Measurements from ENCODE around the gene GCSH.

GCSH gene

DNA sequence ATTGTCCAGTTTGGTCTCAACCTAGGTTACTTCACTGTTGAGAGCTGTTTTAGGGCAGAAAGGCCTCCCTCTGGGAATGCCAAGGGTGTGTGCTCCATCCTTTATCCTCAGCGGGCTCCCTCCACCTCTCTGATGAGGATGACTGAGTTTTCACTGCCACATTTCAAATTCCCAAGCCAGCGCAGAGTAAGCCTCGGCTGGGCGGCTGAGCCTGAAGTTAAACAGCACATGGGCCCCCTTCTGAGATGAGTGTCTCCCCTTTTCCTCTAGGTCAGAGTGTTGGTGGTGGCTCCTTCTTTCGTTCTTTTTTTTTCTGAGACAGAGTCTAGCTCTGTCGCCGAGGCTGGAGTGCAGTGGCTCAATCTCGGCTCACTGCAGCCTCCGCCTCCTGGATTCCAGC, 5.5 kb upstream of the GCSH start:
- Histone ChIP-seq H2AFZ (ENCODE audit: low read depth, low read length, severe bottlenecking) (no peak overlapping the region), H3K9me2 (replicated peaks; ENCODE audit: insufficient read depth, low read length) (no peaks in the 10 kb centered on the region), H3F3A (ENCODE audit: insufficient read depth) (no peaks in the 10 kb centered on the region), H3K4me3 (ENCODE audit: insufficient read depth, low read length, poor library complexity, severe bottlenecking) (no peak overlapping the region), H3K36me3 (ENCODE audit: low read length) (no peaks in the 10 kb centered on the region), H3K27ac (ENCODE audit: low read depth, low read length) (no peak overlapping the region), H3K9me3 (ENCODE audit: insufficient read depth, low read length) (no peaks in the 10 kb centered on the region), H4K20me1 (ENCODE audit: low read depth, low read length) (no peaks in the 10 kb centered on the region), H3K9ac (ENCODE audit: low read length) (no peak overlapping the region), H3K4me2 (ENCODE audit: low read depth, low read length, poor library complexity, severe bottlenecking) (no peak overlapping the region), H3K79me2 (ENCODE audit: insufficient read depth, low read length) (no peaks in the 10 kb centered on the region), H3K27me3 (ENCODE audit: low read length) (no peaks in the 10 kb centered on the region)
- TF ChIP-seq, protein P1, sequence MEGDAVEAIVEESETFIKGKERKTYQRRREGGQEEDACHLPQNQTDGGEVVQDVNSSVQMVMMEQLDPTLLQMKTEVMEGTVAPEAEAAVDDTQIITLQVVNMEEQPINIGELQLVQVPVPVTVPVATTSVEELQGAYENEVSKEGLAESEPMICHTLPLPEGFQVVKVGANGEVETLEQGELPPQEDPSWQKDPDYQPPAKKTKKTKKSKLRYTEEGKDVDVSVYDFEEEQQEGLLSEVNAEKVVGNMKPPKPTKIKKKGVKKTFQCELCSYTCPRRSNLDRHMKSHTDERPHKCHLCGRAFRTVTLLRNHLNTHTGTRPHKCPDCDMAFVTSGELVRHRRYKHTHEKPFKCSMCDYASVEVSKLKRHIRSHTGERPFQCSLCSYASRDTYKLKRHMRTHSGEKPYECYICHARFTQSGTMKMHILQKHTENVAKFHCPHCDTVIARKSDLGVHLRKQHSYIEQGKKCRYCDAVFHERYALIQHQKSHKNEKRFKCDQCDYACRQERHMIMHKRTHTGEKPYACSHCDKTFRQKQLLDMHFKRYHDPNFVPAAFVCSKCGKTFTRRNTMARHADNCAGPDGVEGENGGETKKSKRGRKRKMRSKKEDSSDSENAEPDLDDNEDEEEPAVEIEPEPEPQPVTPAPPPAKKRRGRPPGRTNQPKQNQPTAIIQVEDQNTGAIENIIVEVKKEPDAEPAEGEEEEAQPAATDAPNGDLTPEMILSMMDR (IDR thresholded peaks at IDR 0.05; ENCODE audit: insufficient read depth, low read length, poor library complexity, severe bottlenecking) = no peak
- no peak for TF ChIP-seq EZH2phosphoT487 (conservative IDR thresholded peaks at IDR 0.05; ENCODE audit: low read length)

DNA sequence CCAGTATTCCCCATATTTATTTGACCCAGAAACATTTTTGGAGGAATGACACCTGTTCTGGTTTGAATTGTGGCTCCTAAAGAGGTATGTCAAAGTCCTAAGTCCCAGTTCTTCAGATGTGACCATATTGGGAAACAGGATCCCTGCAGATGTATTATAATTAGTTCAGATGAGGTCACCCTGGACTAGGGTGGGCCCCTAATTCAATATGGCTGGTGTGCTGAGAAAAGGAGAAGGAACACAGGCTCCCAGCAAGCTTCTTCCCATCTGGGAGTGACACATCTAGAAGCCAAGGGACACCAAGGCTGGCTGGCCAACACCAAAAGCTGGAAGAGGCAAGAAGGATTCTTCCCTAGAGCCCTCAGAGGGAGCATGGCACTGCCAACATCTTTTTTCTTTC, 3.8 kb upstream of the GCSH start:
- no peaks in the 10 kb centered on the region for H3K36me3 ChIP-seq (ENCODE audit: low read length)
- TF ChIP-seq EZH2phosphoT487 (conservative IDR thresholded peaks at IDR 0.05; ENCODE audit: low read length) = no peak
- TF ChIP-seq, protein P1 (IDR thresholded peaks at IDR 0.05; ENCODE audit: insufficient read depth, low read length, poor library complexity, severe bottlenecking) = no peak

DNA sequence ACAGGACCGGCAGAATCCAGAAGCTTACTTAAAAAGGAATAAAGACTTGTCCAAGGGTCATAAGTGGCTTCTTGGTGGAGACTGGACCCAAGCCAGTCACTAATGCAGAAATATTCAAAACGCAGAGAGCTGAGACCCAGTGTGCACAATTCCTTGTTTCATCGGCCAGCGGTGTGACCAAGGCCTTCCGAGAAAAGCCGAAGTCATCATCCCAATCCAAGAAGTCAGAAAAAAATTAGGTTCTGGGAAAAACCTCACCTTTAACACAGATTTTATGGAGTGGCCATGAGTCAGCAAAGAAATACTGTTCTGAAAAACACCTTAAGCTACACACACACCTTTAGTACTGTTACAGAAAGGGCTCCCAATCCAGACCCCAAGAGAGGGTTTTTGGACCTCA, 1.0 kb upstream of the GCSH start:
- H3K79me2 ChIP-seq (ENCODE audit: insufficient read depth, low read length) = peaks cover 26% of the 10 kb centered on the region
- H3K4me2 ChIP-seq (ENCODE audit: low read depth, low read length, poor library complexity, severe bottlenecking) = no peak overlapping the region

More for the DNA sequence above, 3.8 kb upstream of the GCSH start:
- Histone ChIP-seq H2AFZ (ENCODE audit: low read depth, low read length, severe bottlenecking) (no peak overlapping the region), H3K9ac (ENCODE audit: low read length) (no peak overlapping the region), H3K9me2 (replicated peaks; ENCODE audit: insufficient read depth, low read length) (no peaks in the 10 kb centered on the region), H4K20me1 (ENCODE audit: low read depth, low read length) (no peaks in the 10 kb centered on the region), H3K27ac (ENCODE audit: low read depth, low read length) (no peak overlapping the region), H3K79me2 (ENCODE audit: insufficient read depth, low read length) (peaks cover 5% of the 10 kb centered on the region), H3K27me3 (ENCODE audit: low read length) (no peaks in the 10 kb centered on the region), H3K4me3 (ENCODE audit: insufficient read depth, low read length, poor library complexity, severe bottlenecking) (no peak overlapping the region), H3F3A (ENCODE audit: insufficient read depth) (no peaks in the 10 kb centered on the region), H3K9me3 (ENCODE audit: insufficient read depth, low read length) (no peaks in the 10 kb centered on the region), H3K4me2 (ENCODE audit: low read depth, low read length, poor library complexity, severe bottlenecking) (no peak overlapping the region)

More for the DNA sequence above, 1.0 kb upstream of the GCSH start:
- H2AFZ ChIP-seq (ENCODE audit: low read depth, low read length, severe bottlenecking) = peak overlapping the region; percentile 68
- no peaks in the 10 kb centered on the region for H3K27me3 ChIP-seq (ENCODE audit: low read length)
- no peaks in the 10 kb centered on the region for H3F3A ChIP-seq (ENCODE audit: insufficient read depth)
- no peak overlapping the region for H3K9ac ChIP-seq (ENCODE audit: low read length)
- H3K9me2 ChIP-seq (replicated peaks; ENCODE audit: insufficient read depth, low read length) = no peaks in the 10 kb centered on the region
- H4K20me1 ChIP-seq (ENCODE audit: low read depth, low read length) = no peaks in the 10 kb centered on the region
- no peaks in the 10 kb centered on the region for H3K36me3 ChIP-seq (ENCODE audit: low read length)
- TF ChIP-seq, protein P1 (IDR thresholded peaks at IDR 0.05; ENCODE audit: insufficient read depth, low read length, poor library complexity, severe bottlenecking) = no peak
- TF ChIP-seq EZH2phosphoT487 (conservative IDR thresholded peaks at IDR 0.05; ENCODE audit: low read length) = no peak
- no peak overlapping the region for H3K27ac ChIP-seq (ENCODE audit: low read depth, low read length)
- H3K4me3 ChIP-seq (ENCODE audit: insufficient read depth, low read length, poor library complexity, severe bottlenecking) = no peak overlapping the region
- no peaks in the 10 kb centered on the region for H3K9me3 ChIP-seq (ENCODE audit: insufficient read depth, low read length)

Data from SU-DHL-6 (cell line).